Measurements from ENCODE around the gene EIF4E2. TPM values are rescaled to one million over a fixed set of nuclear protein-coding genes. Genes with fewer than 3 reads are reported as not detected.
A peak's percentile ranks its signal among the peaks of the same experiment; 100 is the strongest.

Gene EIF4E2, protein sequence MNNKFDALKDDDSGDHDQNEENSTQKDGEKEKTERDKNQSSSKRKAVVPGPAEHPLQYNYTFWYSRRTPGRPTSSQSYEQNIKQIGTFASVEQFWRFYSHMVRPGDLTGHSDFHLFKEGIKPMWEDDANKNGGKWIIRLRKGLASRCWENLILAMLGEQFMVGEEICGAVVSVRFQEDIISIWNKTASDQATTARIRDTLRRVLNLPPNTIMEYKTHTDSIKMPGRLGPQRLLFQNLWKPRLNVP
- 79.1 and 79.4 TPM in 2 replicates for total RNA-seq (2014; rRNA removed; shearing (Covaris generic))

DNA sequence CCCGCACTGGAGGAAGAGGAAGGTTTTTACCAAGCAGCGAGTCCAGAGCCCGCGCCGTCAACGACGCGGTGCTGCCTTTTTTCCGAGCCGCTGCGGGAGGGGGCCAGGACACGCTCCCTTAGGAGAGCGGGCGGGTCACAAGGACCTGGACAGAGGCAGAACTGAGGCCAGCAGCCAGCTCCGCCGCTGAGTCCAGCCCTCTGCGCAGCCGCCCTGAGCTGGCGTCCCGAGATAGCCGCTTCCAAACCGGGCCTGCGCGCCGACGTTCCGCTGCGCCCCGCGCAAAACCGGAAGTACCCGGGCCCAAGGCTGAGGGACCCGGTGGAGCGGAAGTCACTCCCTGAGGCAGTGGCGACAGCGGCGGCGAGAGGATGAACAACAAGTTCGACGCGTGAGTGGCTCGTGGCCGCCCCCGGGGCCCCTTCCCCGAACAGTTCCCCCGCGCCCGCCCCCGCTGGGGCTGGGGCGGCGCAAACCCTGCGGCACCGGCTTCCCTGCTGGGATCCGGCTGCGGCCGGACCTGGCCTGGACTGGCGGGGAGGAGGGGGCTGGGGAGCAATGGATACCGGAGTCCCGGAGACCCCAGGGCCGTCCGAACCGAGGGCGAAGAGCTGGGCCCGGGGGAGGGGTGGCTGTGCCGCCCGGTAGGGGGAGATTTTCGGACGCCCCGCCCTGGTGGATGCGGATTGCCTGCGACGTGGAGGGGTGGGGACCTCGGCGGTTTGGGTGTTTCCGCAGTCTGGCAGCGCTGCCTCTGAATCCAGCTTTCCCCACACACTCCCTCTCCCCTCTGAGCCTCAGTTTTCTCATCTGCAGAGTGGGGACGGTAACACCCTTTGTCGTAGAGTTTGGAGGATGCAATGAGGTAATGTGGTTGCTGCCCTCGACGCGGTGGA is at the start of gene EIF4E2, which contains the start of gene TIGD1:
Gene EIF4E2, plus strand, starts transcription at position 336 of the 896 bp plus-strand sequence. Its CDS starts 36 bp downstream, at position 372.
Gene TIGD1, minus strand, starts transcription at position 204 of the 896 bp plus-strand sequence. CDS start 675 bp downstream, outside the sequence.
- DNase-seq (ENCODE audit: low read depth), result peak; percentile 90

DNA sequence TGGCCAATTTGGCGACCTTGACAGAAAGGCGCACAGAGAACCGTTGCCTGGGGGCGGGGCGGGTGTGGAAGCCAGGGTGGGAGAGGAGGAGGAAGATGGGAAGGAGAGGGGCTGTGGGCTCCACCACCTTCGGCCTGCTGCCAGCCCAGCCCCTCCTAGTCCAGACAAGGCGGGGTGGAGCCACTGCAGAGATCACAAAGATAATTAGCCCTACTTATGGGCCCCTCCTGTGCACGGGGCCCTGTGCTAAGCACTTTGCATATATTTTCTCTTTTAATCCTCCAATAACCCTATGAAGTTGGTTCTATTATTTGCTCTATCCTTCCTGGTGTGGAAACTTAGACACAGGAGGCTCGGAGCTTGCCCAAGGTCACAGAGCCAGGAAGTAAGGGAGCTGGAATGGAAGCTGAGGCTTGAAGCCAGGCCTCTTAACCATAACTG is 49.1 kb upstream of the EIF4E2 start:
- no peak for DNase-seq (ENCODE audit: low read depth)

DNA sequence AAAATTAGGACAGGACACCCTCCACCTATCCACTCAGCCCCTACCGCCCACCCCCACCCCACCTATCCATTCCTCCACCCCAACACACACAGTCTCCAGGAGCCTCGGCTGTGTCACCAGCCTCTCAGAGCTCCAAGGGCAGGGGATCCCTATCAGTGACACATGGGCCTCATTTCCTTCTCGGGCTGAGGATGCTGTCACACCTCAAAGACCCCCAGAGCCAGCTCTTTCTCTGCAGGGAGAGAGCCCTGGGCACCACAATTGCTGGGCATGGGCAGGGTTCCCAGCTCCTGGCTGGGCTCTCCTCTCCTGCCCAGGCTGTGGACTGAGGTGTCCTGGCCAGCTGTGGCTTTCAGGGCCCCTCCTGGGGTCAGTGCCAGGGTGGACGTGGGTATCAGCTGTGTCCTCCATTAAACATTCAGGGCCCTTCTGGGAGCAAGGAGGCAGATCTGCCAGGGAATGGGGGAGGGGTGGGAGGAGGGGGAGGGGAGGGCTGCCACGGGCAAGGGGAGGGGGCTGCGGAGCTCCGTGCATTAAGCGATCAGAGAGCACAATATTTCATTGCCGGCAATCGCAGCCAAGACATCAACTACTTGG is 48.6 kb upstream of the EIF4E2 start:
- DNase-seq (ENCODE audit: low read depth), result no peak

DNA sequence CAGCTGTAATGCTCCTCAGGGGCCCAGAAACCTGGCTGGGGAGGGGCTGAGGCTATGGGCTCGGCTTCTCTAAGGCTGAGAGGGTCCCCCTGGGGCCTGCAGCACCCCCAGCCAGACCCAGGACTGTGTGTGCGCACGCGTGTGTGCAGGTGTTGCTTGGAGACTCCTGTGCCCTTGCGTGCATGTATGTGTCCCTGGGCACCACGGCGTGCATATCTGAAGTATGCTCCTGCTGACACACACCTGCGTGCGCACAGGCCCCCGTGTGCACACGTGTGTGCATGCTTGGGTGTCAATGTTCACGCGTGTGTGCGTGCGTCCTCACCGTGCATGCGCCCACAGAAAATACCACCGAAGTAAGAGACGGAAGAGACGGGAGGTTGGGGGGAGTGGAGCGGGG is 48.0 kb upstream of the EIF4E2 start:
- no peak for DNase-seq (ENCODE audit: low read depth)

DNA sequence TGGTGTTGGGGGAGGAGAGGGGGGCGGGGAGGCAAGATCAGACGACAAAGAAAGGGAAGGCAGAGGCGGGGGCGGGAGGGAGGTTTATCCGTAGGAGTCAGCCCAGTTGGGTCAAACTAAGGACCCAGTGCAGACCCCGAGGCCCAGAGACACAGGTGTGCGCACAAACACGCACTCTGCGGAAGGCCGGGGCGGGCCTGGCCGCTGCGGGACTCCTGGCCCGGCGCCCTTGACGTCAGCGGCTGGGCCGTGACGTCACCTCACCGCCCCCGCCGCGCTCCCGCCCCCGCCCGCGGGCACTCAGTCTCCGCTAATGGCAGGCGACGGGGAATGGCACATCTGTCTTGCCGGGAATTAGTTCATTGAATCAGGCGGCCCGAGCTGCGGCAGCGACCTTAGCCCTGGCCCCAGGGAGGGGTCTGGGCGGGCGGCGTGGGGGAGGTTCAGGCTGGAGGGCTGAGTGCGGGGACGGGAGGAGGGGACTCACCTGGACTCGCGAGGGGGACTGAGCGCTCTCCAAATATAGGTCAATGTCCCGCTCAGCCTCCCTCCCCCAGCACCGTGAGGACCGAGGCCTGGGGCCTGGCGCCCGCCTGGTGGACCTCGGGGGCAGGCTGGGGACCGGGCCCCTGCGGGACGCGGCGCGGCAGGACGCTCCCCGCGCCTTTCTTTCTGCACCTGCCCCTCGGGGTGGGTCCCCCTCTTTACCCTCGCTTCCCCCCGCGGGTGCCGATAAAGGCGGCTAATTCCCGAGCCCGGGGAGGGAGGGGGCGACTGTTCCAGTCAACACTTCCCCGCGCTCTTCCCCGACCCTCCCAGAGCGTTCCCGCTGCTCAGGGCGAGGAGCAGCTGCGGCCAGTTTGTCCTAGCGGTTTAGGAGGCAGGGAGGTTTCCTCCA is 47.3 kb upstream of the EIF4E2 start:
- no peak for DNase-seq (ENCODE audit: low read depth)

DNA sequence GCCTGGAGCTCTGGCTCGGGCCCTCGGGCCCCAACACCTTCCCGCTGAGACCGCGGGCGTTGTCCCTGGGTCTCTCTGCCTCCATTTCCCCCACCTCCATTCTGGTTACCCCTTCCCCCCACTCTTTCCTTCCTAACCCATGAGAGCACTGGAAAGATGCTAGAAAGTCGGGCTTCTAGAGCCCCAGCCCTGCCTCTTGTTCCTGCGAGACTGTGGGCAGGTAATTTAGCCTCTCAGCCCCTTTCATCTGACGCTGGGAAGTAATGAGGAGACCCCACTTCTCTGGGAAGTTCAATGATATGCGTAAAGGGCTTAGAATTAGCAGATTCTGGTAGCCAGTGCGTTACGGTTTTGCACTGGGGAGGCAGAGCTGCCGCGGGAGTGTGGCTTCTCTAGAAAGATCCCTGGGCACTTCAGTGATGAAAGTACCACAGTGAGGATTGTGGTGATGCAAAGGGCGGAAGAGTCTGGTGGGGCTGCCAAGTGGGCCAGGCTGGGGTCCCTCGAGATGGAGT is 46.6 kb upstream of the EIF4E2 start:
- no peak for DNase-seq (ENCODE audit: low read depth)

DNA sequence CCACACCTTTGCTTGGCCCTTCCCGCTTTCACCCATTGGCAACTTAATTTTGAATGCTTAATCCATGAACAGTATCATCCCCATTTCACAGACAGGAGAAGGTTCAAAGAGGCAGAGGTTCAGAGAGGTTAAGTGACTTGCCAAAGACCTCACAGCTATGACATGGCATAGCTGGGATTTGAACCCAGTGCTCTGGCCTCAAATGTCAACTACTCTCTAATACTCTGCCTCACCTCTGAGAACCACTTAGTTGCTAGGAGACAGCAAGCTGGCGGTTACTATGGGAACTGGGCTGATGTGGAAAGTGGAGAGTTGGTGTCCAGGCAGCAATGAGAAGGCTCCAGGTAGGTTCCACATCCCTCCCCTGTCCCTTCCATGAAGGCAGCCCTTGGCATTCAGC is 46.1 kb upstream of the EIF4E2 start:
- DNase-seq (ENCODE audit: low read depth), result peak; percentile 29

DNA sequence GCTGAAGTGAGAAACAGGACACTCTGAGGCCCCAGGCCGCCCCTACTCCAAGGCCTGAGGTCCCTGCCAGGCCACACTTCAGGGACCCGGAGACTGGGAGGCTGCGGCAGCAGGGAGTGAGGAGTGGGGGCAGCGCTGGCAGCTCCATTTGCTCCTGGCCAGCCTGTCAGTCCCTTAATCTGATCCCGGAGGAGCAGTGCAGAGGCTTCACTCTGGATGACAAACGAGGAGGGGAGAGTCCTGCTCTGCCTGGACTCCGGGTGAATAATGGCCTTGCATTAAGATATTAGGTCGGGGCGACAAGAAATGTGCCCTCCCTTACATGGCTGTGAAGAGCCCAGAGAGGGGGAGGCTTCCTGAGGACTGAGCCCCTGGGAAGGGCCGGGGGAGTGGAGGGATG is 44.6 kb upstream of the EIF4E2 start:
- no peak for DNase-seq (ENCODE audit: low read depth)

DNA sequence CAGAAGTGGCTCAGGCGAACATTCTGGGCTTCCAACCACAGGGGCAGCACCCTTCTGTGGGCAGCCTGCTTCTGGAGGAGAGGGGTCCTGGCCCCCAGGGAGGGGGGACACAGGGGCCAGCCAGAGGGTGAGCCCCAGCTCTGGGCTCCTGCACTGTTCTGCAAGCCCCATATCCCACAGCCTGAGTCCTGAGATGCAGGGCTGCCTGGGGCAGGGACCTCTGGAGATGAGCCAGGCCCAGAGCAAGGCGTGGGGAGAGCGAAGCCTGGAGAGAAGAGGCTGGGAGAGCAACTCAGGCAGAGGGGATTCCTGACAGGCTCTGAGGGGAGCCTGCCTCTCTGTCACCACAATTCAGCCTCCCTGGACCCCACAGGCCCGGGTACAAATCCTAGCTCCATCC is 43.8 kb upstream of the EIF4E2 start:
- no peak for DNase-seq (ENCODE audit: low read depth)

DNA sequence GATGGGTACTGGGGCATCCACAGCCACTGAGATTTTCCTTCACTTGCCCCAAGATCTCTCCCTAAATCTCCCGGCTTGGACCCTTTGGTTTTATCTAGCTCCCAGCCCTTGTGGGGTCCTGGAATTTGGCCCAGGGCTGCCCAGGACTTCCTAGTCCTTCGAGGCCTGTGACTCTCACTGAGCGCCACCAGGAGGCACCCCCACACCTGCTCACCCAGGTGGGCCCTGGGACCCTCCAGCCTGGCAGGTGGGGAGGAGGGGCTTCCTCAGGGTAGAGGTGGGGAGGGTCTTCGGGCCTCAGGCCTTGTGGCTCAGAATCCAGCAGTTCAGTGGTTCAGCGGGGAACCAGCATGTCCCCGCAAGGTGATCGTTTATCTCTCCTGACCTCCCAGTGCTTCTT is 42.2 kb upstream of the EIF4E2 start:
- no peak for DNase-seq (ENCODE audit: low read depth)

DNA sequence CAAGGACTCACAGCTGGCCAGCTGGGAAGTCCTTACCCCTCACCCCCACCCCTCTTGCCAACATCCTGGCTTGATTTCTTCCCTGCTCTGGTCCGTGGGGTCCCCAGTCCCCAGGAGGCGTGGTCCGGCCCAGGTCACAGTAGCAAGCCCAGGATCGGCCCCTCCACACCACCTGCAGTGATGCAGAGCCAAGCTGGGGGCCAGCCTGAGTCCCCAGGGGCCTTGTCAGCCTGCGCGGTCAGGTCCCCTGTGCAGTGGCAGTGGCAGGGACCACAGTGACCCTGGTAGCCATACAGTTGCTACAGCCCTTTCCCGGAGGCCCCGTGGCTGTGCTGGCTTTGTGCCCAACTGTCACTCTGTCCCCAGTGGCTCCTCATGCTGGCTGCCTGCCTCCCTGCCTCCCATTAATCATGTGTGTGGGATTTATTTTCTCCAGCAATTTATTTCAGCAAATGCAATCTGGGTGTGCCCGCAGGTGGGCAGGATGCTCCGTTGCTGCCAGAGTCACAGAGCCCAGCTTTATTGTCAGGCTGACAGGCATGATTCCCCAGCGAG is 39.1 kb upstream of the EIF4E2 start:
- DNase-seq (ENCODE audit: low read depth), result no peak

DNA sequence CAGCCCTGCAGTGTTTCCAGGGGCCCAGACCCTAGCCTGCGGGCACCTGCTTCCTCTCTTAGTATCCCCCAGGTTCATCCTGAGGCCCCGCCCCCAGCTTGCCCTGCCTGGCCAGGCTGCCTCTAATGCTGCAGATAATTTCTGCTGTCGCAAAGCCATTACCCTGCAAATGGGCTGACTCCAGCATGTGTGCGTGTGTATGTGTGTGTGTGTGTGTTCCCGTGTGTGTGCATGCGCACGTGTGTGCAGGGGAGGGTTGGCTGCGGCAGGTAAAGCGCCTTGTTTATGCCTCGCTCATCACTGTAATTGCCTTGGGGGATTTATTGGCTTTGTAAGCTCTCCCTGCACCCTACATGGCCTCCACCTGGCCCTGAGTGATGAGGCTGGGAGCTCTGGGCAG is 37.9 kb upstream of the EIF4E2 start:
- DNase-seq (ENCODE audit: low read depth), result no peak

DNA sequence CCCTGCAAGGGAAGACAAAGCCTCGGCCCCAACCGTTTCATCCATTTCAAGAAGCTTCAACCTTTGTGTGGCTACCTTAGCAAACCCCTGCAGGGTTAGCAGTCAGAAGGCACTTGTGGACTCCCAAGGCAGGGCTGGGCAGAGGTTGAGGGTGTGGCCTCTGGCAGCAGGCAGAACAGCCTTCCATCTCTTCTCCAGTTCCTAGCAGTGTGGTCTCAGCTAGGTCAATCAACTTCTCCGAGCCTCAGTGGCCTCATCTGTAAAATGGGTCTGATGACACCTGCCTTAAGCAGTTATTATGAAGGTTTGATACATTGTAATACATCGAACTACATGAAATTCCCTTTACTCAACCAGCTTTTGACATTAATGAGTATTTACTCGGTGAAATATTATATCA is 37.1 kb upstream of the EIF4E2 start:
- no peak for DNase-seq (ENCODE audit: low read depth)

DNA sequence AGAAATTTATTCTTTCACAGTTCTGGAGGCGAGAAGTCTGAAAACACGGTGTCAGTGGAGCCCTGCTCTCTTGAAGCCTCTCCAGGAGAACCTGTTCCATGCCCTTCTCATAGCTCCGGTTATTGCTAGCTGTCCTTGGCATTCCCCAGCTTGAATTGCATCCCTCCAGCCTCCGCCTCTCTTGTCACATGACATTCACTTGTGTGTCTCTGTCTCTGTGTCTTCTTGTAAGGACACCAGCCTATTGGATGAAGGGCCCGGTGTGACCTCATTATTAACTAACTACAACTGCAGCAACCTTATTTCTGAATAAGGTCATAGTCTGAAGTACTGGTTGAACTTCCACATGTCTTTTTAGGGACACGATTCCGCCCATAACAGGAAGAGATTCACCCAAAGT is 34.9 kb upstream of the EIF4E2 start:
- DNase-seq (ENCODE audit: low read depth), result no peak

DNA sequence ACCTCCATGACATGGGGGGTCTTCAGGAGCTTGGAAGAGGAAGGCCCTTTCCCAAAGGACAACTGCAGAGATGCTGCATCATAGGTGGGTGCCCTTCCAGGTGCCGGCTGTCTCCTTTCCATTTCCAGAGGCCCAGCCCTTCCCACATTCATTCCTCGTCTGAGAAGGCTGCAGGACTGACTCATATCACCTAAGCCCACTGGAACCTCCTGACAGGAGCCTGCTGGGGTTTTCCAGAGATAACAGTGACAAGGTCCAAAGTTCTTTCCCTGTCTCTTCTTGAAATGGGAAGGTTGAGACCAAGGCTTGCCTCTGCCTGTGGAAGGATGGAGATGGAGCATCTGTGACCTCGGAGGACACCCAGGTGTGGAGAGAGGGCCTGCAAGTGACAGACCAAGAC is 33.9 kb upstream of the EIF4E2 start:
- DNase-seq (ENCODE audit: low read depth), result no peak

DNA sequence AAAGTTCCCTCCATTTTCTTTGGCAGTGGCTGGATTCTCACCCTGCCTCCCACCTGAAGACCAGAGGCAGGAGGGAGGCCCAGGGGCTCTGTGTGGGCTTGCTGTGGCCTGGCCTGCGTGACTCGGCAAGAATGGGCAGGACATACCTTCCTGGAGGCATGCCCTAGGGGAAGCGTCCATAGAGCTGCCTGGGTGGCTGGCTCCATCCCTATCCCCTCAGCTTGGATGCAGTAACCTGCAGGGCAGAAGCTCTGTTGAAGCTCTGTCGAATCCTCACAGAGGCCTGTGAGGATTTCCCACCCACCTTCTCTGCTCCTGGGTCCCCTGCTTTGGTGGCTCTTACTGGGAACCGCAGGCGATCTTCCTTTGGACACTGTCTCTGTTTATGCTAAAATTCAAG is 31.6 kb upstream of the EIF4E2 start:
- DNase-seq (ENCODE audit: low read depth), result no peak

DNA sequence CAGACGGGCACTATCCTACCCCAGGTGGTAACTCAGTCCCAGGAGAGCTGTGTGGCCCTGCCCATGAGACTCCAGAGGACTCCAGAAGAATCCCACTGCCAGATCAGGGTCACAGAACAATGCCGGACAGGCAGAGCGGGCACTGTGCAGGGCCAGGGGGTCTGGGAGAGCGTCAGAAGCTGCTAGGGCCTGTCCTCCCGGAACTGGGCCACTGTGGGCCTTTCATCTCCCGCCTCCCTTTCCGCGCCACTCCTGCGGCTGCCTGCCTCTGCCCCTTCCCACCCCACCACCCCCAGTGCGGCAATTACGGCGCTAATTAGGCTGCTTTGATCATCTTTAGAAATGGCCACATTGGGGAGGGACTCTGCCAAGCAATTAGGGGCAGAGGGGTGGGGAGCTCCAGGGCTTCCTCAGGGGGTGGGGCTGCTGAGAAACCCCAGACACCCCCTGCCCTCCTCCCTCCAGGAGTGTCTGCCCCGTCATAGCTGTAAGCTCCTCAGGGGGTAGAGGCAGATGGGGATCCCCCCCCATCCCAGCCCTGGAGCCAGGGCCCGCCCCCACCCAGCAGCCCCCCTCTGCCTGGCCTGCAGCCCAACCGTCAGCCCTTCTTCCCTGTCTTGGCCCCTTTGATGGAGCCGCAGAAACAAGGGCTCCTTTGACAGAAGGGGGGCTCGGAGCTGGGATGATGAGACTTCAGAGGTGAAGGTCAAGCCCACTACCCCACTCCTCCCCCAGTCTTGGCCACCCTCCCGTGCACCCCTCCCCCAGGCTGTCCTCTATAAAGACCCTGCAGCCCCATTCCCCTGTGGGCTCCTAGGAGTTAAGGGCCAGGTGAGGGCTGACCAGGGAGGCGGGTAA is 30.7 kb upstream of the EIF4E2 start, which contains the start of gene PRSS56:
Gene PRSS56, plus strand, starts transcription at position 808 of the 858 bp plus-strand sequence. CDS start 211 bp downstream, outside the sequence.
- no peak for DNase-seq (ENCODE audit: low read depth)

DNA sequence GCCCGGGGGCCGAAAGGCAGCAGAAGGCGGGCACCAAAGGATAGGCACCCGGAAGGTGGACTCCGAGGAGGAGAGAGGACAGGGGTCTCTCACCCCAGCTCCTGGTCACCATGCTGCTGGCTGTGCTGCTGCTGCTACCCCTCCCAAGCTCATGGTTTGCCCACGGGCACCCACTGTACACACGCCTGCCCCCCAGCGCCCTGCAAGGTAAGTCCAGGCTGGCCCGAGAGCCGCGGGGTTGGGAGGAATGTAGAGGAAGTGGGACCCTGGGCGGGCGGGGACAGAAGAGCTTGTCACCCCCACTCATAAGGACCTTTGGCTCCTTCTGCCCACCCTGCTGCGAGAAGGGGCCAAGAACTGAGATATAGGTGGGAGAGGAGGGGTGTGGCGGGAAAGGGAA is 30.0 kb upstream of the EIF4E2 start:
- no peak for DNase-seq (ENCODE audit: low read depth)

DNA sequence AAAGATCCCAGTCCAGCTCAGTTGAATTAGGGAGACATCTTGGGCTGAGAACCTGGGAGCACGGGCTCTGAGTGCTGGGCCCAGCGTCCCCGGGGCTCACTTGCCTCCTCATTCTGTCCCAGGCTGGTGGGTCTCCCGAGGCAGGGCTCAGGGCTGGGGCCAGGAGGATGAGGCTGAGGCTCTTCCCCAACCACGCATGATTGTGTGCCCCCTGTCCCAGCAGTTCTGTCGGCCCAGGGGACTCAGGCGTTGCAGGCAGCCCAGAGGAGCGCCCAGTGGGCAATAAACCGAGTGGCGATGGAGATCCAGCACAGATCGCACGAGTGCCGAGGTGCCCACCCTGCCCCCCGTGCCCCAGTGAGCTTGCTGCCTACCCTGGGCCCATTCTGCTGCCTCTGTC is 29.4 kb upstream of the EIF4E2 start:
- DNase-seq (ENCODE audit: low read depth), result no peak

Measured in M059J (cell line).